GM19455 (cell line): ENCODE results near the gene ADARB2.
"Not testable (repeated sequence)": the region's sequence is repeated elsewhere in the genome, so short reads cannot be mapped to it uniquely, and the experiment has no call there.

Source experiments
- ATAC-seq: cut with Tn5 transposase; IDR thresholded peaks from one replicate; pipeline ENCODE4 v1.9.1; 2021; ENCODE audit not compliant: unreplicated experiment

Gene ADARB2

GRCh38 chr10:1617376-1618317 is 119.7 kb downstream of the ADARB2 start:
- not testable (repeated sequence) for ATAC-seq

- ATAC-seq = not testable (repeated sequence)
Observed at GRCh38 chr10:1616701-1617100, 120.6 kb downstream of the ADARB2 start.

- no peak for ATAC-seq
Observed at GRCh38 chr10:1615186-1615954, 122.0 kb downstream of the ADARB2 start.

GRCh38 chr10:1613511-1613910 is 123.8 kb downstream of the ADARB2 start:
- ATAC-seq = no peak

DNA sequence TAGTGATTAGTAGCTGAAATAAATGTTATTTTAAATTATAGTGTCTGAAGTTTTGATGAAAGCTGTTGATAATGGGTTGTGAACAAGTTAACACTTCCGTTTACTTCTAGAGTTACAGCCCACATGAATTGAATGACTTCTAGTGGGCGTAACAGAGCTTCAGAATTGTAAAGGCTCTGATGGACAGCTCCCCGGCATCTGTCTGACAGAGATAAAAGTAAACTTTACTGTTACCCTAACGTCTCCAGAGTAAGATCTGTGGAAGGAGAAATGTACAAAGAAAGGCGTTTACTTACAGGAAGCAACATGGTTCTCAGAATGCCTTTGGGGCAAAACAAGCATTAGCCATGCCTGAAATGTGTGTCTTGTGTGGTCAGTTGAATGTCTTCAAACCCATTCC is 124.4 kb downstream of the ADARB2 start:
- ATAC-seq = no peak

DNA sequence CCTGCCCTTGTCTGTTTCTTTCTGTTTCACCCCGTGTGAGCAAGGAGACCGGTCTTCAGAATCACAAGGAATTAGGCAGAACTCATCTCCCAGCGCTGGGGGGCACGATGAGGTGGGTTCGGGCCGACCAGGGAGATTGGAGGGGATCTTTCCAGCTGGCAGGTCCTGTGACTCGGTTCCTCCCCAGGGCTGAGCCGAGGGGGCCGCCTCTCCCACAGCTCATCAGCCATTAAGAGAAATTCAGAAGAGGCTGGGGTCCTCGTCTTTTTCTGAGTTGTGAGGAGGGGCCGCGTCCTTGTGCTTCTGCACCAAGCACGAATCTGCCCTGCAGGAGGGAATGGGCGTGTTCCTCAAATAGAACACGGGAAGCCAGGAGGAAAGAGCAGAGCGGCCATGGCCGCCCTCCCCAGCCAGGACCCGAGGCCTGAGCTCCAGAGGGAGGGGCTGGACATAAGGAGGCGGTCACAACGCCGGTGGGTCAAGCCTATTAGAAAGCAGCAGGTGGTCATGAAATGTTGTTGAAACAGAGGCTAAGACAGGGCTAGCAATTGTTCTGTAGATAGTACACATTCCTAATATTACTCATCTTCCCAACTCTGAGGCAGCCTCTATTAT is 125.3 kb downstream of the ADARB2 start:
- ATAC-seq = no peak

DNA sequence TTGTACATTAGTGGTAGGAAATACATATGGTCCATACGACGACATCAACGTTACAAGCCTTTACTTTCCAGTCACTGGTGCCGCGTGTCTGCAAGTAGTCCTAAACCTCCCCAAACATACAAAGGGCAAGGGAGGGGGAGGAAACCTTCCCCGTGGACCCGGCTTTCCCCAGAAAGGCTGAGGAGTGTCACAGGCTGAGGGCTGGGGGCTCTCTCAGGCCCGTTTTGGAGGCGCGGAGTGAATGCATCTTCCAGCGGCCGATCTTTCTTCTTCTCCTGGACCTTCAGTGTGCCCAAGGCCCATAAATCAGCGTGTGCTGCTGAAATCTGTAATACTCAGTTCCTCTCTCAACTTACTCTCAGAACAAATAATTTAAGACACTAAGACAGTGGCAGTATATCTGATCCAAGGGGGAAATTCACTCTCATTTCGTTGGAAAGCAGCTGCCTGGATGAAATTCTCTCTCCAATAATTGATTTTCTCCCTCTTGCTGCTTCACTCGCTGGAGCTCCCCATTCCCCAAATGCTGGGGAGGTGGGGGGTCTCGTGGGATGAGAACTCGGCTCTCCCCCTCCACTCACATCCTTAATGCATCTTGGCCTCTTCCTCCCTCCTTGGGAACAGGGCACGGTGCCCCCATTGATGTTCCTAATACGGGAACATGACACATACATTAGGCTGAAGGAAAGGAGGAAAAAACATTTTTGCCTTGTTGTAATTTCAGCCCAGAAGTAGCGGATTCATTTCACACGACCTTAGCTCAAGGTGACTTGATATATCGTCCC is 126.1 kb downstream of the ADARB2 start:
- ATAC-seq = no peak

GRCh38 chr10:1609648-1609970 is 127.7 kb downstream of the ADARB2 start:
- ATAC-seq = no peak

- no peak for ATAC-seq
Observed at GRCh38 chr10:1608851-1609647, 128.3 kb downstream of the ADARB2 start.

DNA sequence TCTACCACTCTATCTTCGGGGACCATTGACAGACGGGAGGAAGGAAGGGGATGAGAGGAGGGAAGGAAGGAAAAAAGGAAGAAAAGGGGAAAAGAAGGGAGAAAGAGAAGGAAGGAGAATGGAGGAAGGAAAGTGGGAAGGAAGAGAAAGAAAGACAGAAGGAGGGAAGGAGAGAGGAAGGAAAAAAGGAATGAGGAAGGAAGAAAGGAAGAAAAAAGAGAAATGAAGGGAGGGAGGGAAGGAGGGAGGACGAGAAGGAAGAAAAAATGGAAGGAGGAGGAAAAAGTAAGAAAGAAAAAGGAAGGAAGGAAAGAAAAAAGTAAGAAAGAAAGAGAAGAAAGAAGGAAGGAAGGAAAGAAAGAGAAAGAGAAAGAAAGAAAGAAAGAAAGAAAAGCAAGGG is 128.9 kb downstream of the ADARB2 start:
- ATAC-seq = no peak

GRCh38 chr10:1607466-1607865 is 129.9 kb downstream of the ADARB2 start:
- no peak for ATAC-seq

- ATAC-seq = no peak
Observed at GRCh38 chr10:1605999-1606940, 131.1 kb downstream of the ADARB2 start.

DNA sequence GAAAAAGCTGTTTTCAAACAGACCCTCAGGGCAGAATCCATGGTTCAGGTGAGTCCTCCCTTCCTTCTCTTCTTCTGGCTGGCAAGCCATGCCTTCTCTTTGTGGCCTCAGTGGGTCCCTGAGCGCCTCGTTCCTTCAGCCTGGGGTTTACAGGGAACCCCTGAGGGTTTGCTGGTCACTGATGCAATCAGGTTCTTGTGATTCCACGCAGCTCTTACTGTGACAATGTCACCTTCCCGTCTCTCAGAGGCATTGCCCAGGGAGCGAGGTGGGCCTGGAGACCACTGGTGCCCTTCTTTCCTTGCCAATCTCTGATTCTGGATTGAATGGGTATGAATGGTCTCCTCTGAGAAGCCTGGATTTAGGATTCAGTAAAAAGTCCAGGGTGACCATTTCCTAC is 132.2 kb downstream of the ADARB2 start:
- ATAC-seq = no peak

DNA sequence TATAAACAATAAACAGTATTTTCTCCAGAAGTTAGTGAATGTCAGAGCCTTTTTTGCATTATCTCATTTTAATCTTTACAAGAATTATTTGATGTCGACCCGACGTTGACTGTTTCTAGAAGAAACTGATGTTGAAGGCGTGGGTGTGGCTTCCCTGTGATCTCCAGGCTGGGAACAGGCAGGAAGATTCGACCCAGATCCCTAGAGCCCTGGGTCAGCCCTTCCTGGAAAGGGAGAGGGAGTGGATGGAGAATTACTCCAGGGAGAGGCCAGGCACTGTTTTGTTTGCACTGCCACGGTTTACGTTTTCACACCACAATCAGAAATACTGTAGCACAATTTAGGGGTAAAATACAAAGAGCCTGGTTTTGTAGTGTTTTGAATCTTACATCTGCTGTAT is 133.1 kb downstream of the ADARB2 start:
- no peak for ATAC-seq

GRCh38 chr10:1603181-1603580 is 134.1 kb downstream of the ADARB2 start:
- no peak for ATAC-seq

GRCh38 chr10:1602037-1602484 is 135.3 kb downstream of the ADARB2 start:
- no peak for ATAC-seq

GRCh38 chr10:1601406-1601805 is 135.9 kb downstream of the ADARB2 start:
- no peak for ATAC-seq

GRCh38 chr10:1600861-1601260 is 136.5 kb downstream of the ADARB2 start:
- ATAC-seq = no peak
